Aorta (tissue), 5 donors: Measurements from ENCODE around the gene SERPIND1. TPM values are rescaled to one million over a fixed set of nuclear protein-coding genes. Genes with fewer than 3 reads are reported as not detected.

Source experiments
- ATAC-seq: fragments of 200-7000 bp; cut with Tn5 transposase; one replicate; pipeline ENCODE4 v1.9.1; 2022; ENCODE audit warnings: moderate library complexity; ENCODE audit not compliant: low FRiP score
- DNase-seq, 2 donors: peaks; one replicate each; pipeline ENCODE4 v3.0.0-alpha.2; 2020
- H3K27ac ChIP-seq, 2 donors: one replicate each; pipeline ENCODE4 v1.5.1; 2013; ENCODE audit warnings: low read length in 2 of 2, mild to moderate bottlenecking in 2 of 2, moderate library complexity in 2 of 2, control low read depth in 1 of 2, inconsistent platforms in 1 of 2, low read depth in 1 of 2
- H3K27me3 ChIP-seq, 2 donors: one replicate each; pipeline ENCODE4 v1.6.1; 2013; ENCODE audit warnings: control low read depth in 1 of 2, low read length in 1 of 2, mild to moderate bottlenecking in 1 of 2, moderate library complexity in 1 of 2; ENCODE audit not compliant: insufficient read depth in 2 of 2, control insufficient read depth in 1 of 2
- H3K36me3 ChIP-seq, 2 donors: one replicate each; pipeline ENCODE4 v1.6.1; 2013; ENCODE audit warnings: control low read depth in 1 of 2, low read length in 1 of 2, mild to moderate bottlenecking in 1 of 2; ENCODE audit not compliant: insufficient read depth in 2 of 2, control insufficient read depth in 1 of 2
- H3K4me1 ChIP-seq, 2 donors: one replicate each; pipeline ENCODE4 v1.6.1; 2013; ENCODE audit warnings: low read length in 2 of 2, control low read depth in 1 of 2, mild to moderate bottlenecking in 1 of 2, moderate library complexity in 1 of 2; ENCODE audit not compliant: insufficient read depth in 2 of 2, control insufficient read depth in 1 of 2
- H3K4me3 ChIP-seq, 2 donors: one replicate each; pipeline ENCODE4 v1.5.1; 2013; ENCODE audit warnings: low read length in 2 of 2, control low read depth in 1 of 2, mild to moderate bottlenecking in 1 of 2
- H3K9me3 ChIP-seq: one replicate; pipeline ENCODE4 v1.6.1; 2013; ENCODE audit warnings: mild to moderate bottlenecking, low read length; ENCODE audit not compliant: control insufficient read depth
- WGBS, 2 donors: extraction: QIAGEN DNeasy Blood & Tissue Kit; methylation state at CpG; one replicate each; pipeline ENCODE4 v1.1.7; 2013; 5-methylcytosine and 5-hydroxymethylcytosine counted together
- intact Hi-C, 2 donors: fragments of 100-400 bp; cut with DNase I; formaldehyde crosslinking; loops; one replicate each; pipeline versions ENCODE4 v1.14.2 to v1.15.0; 2022
- polyA plus RNA-seq, 2 donors: library from polyadenylated mRNA; stranded (reverse); fragments of 200-250 nt; gene quantifications; one replicate each; pipeline ENCODE4 v1.2.3, GENCODE V29; 2013
- total RNA-seq, 2 donors: library from RNA; stranded (reverse); fragmentation: NEBNext Ultra II Directional; extraction: Animal tissue kit (Norgen Biotek cat#: 25700); gene quantifications; one replicate each; pipeline ENCODE4 v1.2.1, GENCODE V29; 2021
- donor health status: healthy with polysubstance abuse.
- donor health status: Bipolar disorder and iron deficiency.
- donor health status: DM: no; HTN: no; CAD: no.
- donor health status: DM: no; HTN: no; CAD: no.
- donor health status: DM: yes; HTN: yes; CAD: no.

The SERPIND1 gene
- total and polyA plus RNA-seq, 4 donors, result 0.15 to 0.38 (median 0.23) TPM; not detected in 1

- peak; percentile 37 for ATAC-seq
- intact Hi-C loops, result no loop called here
- WGBS, 2 donors, result 85 to 91% methylated on average over 3 of the region's 3 CpGs
- H3K4me3 ChIP-seq, result no peak overlapping the region
- H3K9me3 ChIP-seq, result no peaks in the 10 kb centered on the region
- H3K4me1 ChIP-seq, result no peaks in the 10 kb centered on the region
- no peak overlapping the region for H3K27ac ChIP-seq
- H3K36me3 ChIP-seq, result peaks cover under 1 to 15% of the 10 kb centered on the region in 2 donors
- DNase-seq, result no peak
- H3K27me3 ChIP-seq, result no peaks in the 10 kb centered on the region
These were observed 19.2 kb downstream of the SERPIND1 start for GRCh38 chr22:20792966-20793728.

GRCh38 chr22:20793748-20794649 lies 20.1 kb downstream of the SERPIND1 start:
- WGBS, 2 donors, result 75 to 77% methylated on average over 13 of the region's 13 CpGs
- H3K27ac ChIP-seq, result no peak overlapping the region
- no peak for DNase-seq
- ATAC-seq, result no peak
- H3K4me3 ChIP-seq, result no peak overlapping the region
- H3K27me3 ChIP-seq, result no peaks in the 10 kb centered on the region
- no peaks in the 10 kb centered on the region for H3K4me1 ChIP-seq
- H3K36me3 ChIP-seq, result peaks cover 3 to 14% of the 10 kb centered on the region in 2 donors
- intact Hi-C loops, result no loop called here
- no peaks in the 10 kb centered on the region for H3K9me3 ChIP-seq

GRCh38 chr22:20794650-20795413 lies 20.9 kb downstream of the SERPIND1 start:
- DNase-seq (no peak), ATAC-seq (no peak)
- Histone ChIP-seq H3K27me3 (no peaks in the 10 kb centered on the region), H3K36me3 (peaks cover 7 to 18% of the 10 kb centered on the region in 2 donors), H3K9me3 (no peaks in the 10 kb centered on the region), H3K4me3 (no peak overlapping the region), H3K4me1 (no peaks in the 10 kb centered on the region), H3K27ac (no peak overlapping the region)
- intact Hi-C loops, result no loop called here
- 91 to 92% methylated on average over 7 of the region's 7 CpGs for WGBS, 2 donors

- ATAC-seq, result no peak
- no peaks in the 10 kb centered on the region for H3K4me1 ChIP-seq
- intact Hi-C loops, result no loop called here
- H3K4me3 ChIP-seq, result no peak overlapping the region
- no peaks in the 10 kb centered on the region for H3K9me3 ChIP-seq
- H3K27ac ChIP-seq, result no peak overlapping the region
- H3K27me3 ChIP-seq, result no peaks in the 10 kb centered on the region
- no peak for DNase-seq
- peaks cover 7 to 18% of the 10 kb centered on the region in 2 donors for H3K36me3 ChIP-seq
- WGBS, 2 donors, result 91 to 92% methylated on average over 8 of the region's 8 CpGs
These were observed 22.8 kb downstream of the SERPIND1 start for GRCh38 chr22:20796731-20797130.

GRCh38 chr22:20798218-20798617 lies 24.3 kb downstream of the SERPIND1 start:
- Histone ChIP-seq H3K27me3 (no peaks in the 10 kb centered on the region), H3K9me3 (no peaks in the 10 kb centered on the region), H3K36me3 (peaks cover 7 to 24% of the 10 kb centered on the region in 2 donors), H3K27ac (no peak overlapping the region), H3K4me1 (no peaks in the 10 kb centered on the region), H3K4me3 (no peak overlapping the region)
- no peak for DNase-seq
- 94% methylated on average over 5 of the region's 5 CpGs for WGBS, 2 donors
- ATAC-seq, result no peak
- intact Hi-C loops, result no loop called here

GRCh38 chr22:20798974-20799373 lies 25.1 kb downstream of the SERPIND1 start:
- H3K4me3 ChIP-seq, result no peak overlapping the region
- H3K27me3 ChIP-seq, result no peaks in the 10 kb centered on the region
- DNase-seq (no peak), ATAC-seq (no peak)
- peaks cover 7 to 27% of the 10 kb centered on the region in 2 donors for H3K36me3 ChIP-seq
- H3K27ac ChIP-seq, result no peak overlapping the region
- 92 to 93% methylated on average over 10 of the region's 10 CpGs for WGBS, 2 donors
- H3K4me1 ChIP-seq, result no peaks in the 10 kb centered on the region
- H3K9me3 ChIP-seq, result no peaks in the 10 kb centered on the region
- intact Hi-C loops, result no loop called here

GRCh38 chr22:20799449-20799848 lies 25.5 kb downstream of the SERPIND1 start:
- Histone ChIP-seq H3K4me1 (no peaks in the 10 kb centered on the region), H3K27ac (no peak overlapping the region), H3K9me3 (no peaks in the 10 kb centered on the region), H3K36me3 (peaks cover 7 to 28% of the 10 kb centered on the region in 2 donors), H3K4me3 (no peak overlapping the region), H3K27me3 (no peaks in the 10 kb centered on the region)
- 89% methylated on average over 8 of the region's 8 CpGs for WGBS, 2 donors
- ATAC-seq, result no peak
- no peak for DNase-seq
- intact Hi-C loops, result no loop called here

- DNase-seq (no peak), ATAC-seq (no peak)
- H3K27me3 ChIP-seq, result no peaks in the 10 kb centered on the region
- H3K27ac ChIP-seq, result no peak overlapping the region
- no peaks in the 10 kb centered on the region for H3K9me3 ChIP-seq
- H3K4me1 ChIP-seq, result no peaks in the 10 kb centered on the region
- no peak overlapping the region for H3K4me3 ChIP-seq
- peaks cover 15 to 21% of the 10 kb centered on the region in 2 donors for H3K36me3 ChIP-seq
- WGBS, 2 donors, result 76 to 77% methylated on average over 6 of the region's 6 CpGs
- intact Hi-C loops, result no loop called here
These were observed 28.5 kb downstream of the SERPIND1 start for GRCh38 chr22:20802452-20802851.
